Measurements from ENCODE around the gene ACTG1. TPM values are rescaled to one million over a fixed set of nuclear protein-coding genes. Genes with fewer than 3 reads are reported as not detected.
A peak's percentile ranks its signal among the peaks of the same experiment; 100 is the strongest.

ACTG1 gene
- total and polyA plus RNA-seq, 7 experiments from 2014 or later, result 971 to 4,639 (median 1,185) TPM

GRCh38 chr17:81551458-81552243 is 39.1 kb upstream of the ACTG1 start:
- Histone ChIP-seq H3K4me1 (ENCODE audit: control insufficient read depth in 2 of 2, insufficient read depth in 2 of 2, low read length in 2 of 2) (peaks cover 17% of the 10 kb centered on the region in 2 donors), H3K9me3 (ENCODE audit: control insufficient read depth in 2 of 3, low read length in 3 of 3) (no peaks in the 10 kb centered on the region), H3K27ac (ENCODE audit: low read depth, low read length) (peak overlapping the region; percentile 95), H3K27me3 (ENCODE audit: control insufficient read depth in 2 of 2, insufficient read depth in 2 of 2, low read length in 2 of 2) (no peaks in the 10 kb centered on the region), H3K36me3 (ENCODE audit: control insufficient read depth in 2 of 3, insufficient read depth in 3 of 3, low read length in 3 of 3) (peaks cover 0 to 31% (median 6%) of the 10 kb centered on the region in 3 experiments), H3K4me3 (ENCODE audit: low read length) (peak overlapping the region; percentile 77)
- Mint-ChIP-seq H3K9me3 (no peaks in the 10 kb centered on the region), H3K27me3 (no peaks in the 10 kb centered on the region), H3K4me1 (peaks cover 16 to 41% (median 36%) of the 10 kb centered on the region in 7 donors), H3K4me3 (peak overlapping the region; percentile 77 to 93 (median 86)), H3K27ac (peak overlapping the region; percentile 37 to 87 (median 65)), H3K36me3 (peaks cover 0 to 8% (median 6%) of the 10 kb centered on the region in 5 donors)
- intact Hi-C loops (cut with micrococcal nuclease), result loop anchor here (1.0 to 10.0 kb wide), 16 partner anchors 39 to 1289 kb away; partner anchors contain the start of genes MRPL12 (in 2 of the 2), SLC38A10 (in 2 of the 2), ACTG1 (in 1 of the 2) and ARL16 (in 1 of the 2)
- ChIA-PET CTCF (interaction anchor here (1.0 to 1.6 kb wide), 3 partner anchors 31 to 50 kb away, joined by 4 to 7 read pairs (median 4); no protein-coding TSS in a partner anchor), POLR2A (interaction anchor here (0.8 to 6.0 kb wide), 9 partner anchors 13 to 907 kb away, joined by 3 to 65 read pairs (median 6); partner anchors contain the start of genes ACTG1 and NARF)
- no peak for ATAC-seq
- DNase-seq, result no peak

GRCh38 chr17:81550830-81551457 is 38.3 kb upstream of the ACTG1 start:
- no peaks in the 10 kb centered on the region for H3K9me3 Mint-ChIP-seq
- ChIA-PET POLR2A (interaction anchor here (1.8 to 6.0 kb wide), 4 partner anchors 14 to 40 kb away, joined by 3 to 65 read pairs (median 18); partner anchors contain the start of gene ACTG1), CTCF (interaction anchor here (1.4 kb wide), 1 partner anchor 31 kb away, joined by 4 read pairs; no protein-coding TSS in a partner anchor)
- H3K36me3 ChIP-seq (ENCODE audit: control insufficient read depth in 2 of 3, insufficient read depth in 3 of 3, low read length in 3 of 3), result peaks cover 0 to 38% (median 6%) of the 10 kb centered on the region in 3 experiments
- intact Hi-C loops (cut with micrococcal nuclease), result loop anchor here (5.0 to 10.0 kb wide), 5 partner anchors 131 to 1289 kb away; partner anchors contain the start of genes ARL16 (in 1 of the 2), HGS (in 1 of the 2), MRPL12 (in 1 of the 2) and RNF213 (in 1 of the 2)
- peaks cover 0 to 12% (median 6%) of the 10 kb centered on the region in 5 donors for H3K36me3 Mint-ChIP-seq
- no peaks in the 10 kb centered on the region for H3K27me3 ChIP-seq (ENCODE audit: control insufficient read depth in 2 of 2, insufficient read depth in 2 of 2, low read length in 2 of 2)
- DNase-seq, result no peak
- peak overlapping the region; percentile 95 for H3K27ac ChIP-seq (ENCODE audit: low read depth, low read length)
- H3K4me3 ChIP-seq (ENCODE audit: low read length), result peak overlapping the region; percentile 77
- H3K27ac Mint-ChIP-seq, result peak overlapping the region in 7 of 9 donors; percentile 37 to 84 (median 64)
- H3K4me1 Mint-ChIP-seq, result peaks cover 16 to 41% (median 36%) of the 10 kb centered on the region in 7 donors
- peak overlapping the region; percentile 77 to 93 (median 86) for H3K4me3 Mint-ChIP-seq
- H3K27me3 Mint-ChIP-seq, result no peaks in the 10 kb centered on the region
- H3K9me3 ChIP-seq (ENCODE audit: control insufficient read depth in 2 of 3, low read length in 3 of 3), result no peaks in the 10 kb centered on the region
- peaks cover 17% of the 10 kb centered on the region in 2 donors for H3K4me1 ChIP-seq (ENCODE audit: control insufficient read depth in 2 of 2, insufficient read depth in 2 of 2, low read length in 2 of 2)
- ATAC-seq, result no peak

GRCh38 chr17:81550285-81550684 is 37.7 kb upstream of the ACTG1 start:
- no peaks in the 10 kb centered on the region for H3K27me3 ChIP-seq (ENCODE audit: control insufficient read depth in 2 of 2, insufficient read depth in 2 of 2, low read length in 2 of 2)
- no peak overlapping the region for H3K27ac ChIP-seq (ENCODE audit: low read depth, low read length)
- no peaks in the 10 kb centered on the region for H3K9me3 ChIP-seq (ENCODE audit: control insufficient read depth in 2 of 3, low read length in 3 of 3)
- POLR2A ChIA-PET, result interaction anchor here (1.8 to 6.0 kb wide), 2 partner anchors 13 to 39 kb away, joined by 3 to 65 read pairs; partner anchors contain the start of gene ACTG1
- H3K4me3 ChIP-seq (ENCODE audit: low read length), result no peak overlapping the region
- H3K4me1 Mint-ChIP-seq, result peaks cover 16 to 41% (median 36%) of the 10 kb centered on the region in 7 donors
- CTCF ChIA-PET, result interaction anchor here (1.4 kb wide), 1 partner anchor 30 kb away, joined by 4 read pairs; no protein-coding TSS in a partner anchor
- no peaks in the 10 kb centered on the region for H3K9me3 Mint-ChIP-seq
- peak overlapping the region; percentile 39 to 93 (median 86) for H3K4me3 Mint-ChIP-seq
- no peaks in the 10 kb centered on the region for H3K27me3 Mint-ChIP-seq
- no peak for DNase-seq
- no peak for ATAC-seq
- H3K27ac Mint-ChIP-seq, result peak overlapping the region in 3 of 9 donors; percentile 37 to 68 (median 62)
- peaks cover 0 to 45% (median 6%) of the 10 kb centered on the region in 3 experiments for H3K36me3 ChIP-seq (ENCODE audit: control insufficient read depth in 2 of 3, insufficient read depth in 3 of 3, low read length in 3 of 3)
- peaks cover 17% of the 10 kb centered on the region in 2 donors for H3K4me1 ChIP-seq (ENCODE audit: control insufficient read depth in 2 of 2, insufficient read depth in 2 of 2, low read length in 2 of 2)
- peaks cover 0 to 12% (median 6%) of the 10 kb centered on the region in 5 donors for H3K36me3 Mint-ChIP-seq
- intact Hi-C loops (cut with micrococcal nuclease), result loop anchor here (5.0 to 10.0 kb wide), 5 partner anchors 132 to 1288 kb away; partner anchors contain the start of genes ARL16 (in 1 of the 2), HGS (in 1 of the 2), MRPL12 (in 1 of the 2) and RNF213 (in 1 of the 2)

GRCh38 chr17:81549826-81550225 is 37.2 kb upstream of the ACTG1 start:
- Mint-ChIP-seq H3K4me3 (peak overlapping the region; percentile 37 to 93 (median 68)), H3K4me1 (peaks cover 16 to 41% (median 36%) of the 10 kb centered on the region in 7 donors), H3K27me3 (no peaks in the 10 kb centered on the region), H3K27ac (peak overlapping the region in 3 of 9 donors; percentile 19 to 68 (median 62)), H3K36me3 (peaks cover 0 to 16% (median 6%) of the 10 kb centered on the region in 5 donors), H3K9me3 (no peaks in the 10 kb centered on the region)
- Histone ChIP-seq H3K4me3 (ENCODE audit: low read length) (no peak overlapping the region), H3K4me1 (ENCODE audit: control insufficient read depth in 2 of 2, insufficient read depth in 2 of 2, low read length in 2 of 2) (peaks cover 17% of the 10 kb centered on the region in 2 donors), H3K27ac (ENCODE audit: low read depth, low read length) (no peak overlapping the region), H3K36me3 (ENCODE audit: control insufficient read depth in 2 of 3, insufficient read depth in 3 of 3, low read length in 3 of 3) (peaks cover 0 to 48% (median 6%) of the 10 kb centered on the region in 3 experiments), H3K27me3 (ENCODE audit: control insufficient read depth in 2 of 2, insufficient read depth in 2 of 2, low read length in 2 of 2) (no peaks in the 10 kb centered on the region), H3K9me3 (ENCODE audit: control insufficient read depth in 2 of 3, low read length in 3 of 3) (no peaks in the 10 kb centered on the region)
- no peak for DNase-seq
- ChIA-PET CTCF (no interaction called here), POLR2A (interaction anchor here (1.8 to 6.0 kb wide), 2 partner anchors 13 to 39 kb away, joined by 3 to 65 read pairs; partner anchors contain the start of gene ACTG1)
- intact Hi-C loops (cut with micrococcal nuclease), result loop anchor here (5.0 to 10.0 kb wide), 5 partner anchors 132 to 1288 kb away; partner anchors contain the start of genes ARL16 (in 1 of the 2), HGS (in 1 of the 2), MRPL12 (in 1 of the 2) and RNF213 (in 1 of the 2)
- ATAC-seq, result no peak

GRCh38 chr17:81549031-81549557 is 36.5 kb upstream of the ACTG1 start:
- Mint-ChIP-seq H3K27ac (peak overlapping the region in 1 of 9 donors; percentile 19), H3K9me3 (no peaks in the 10 kb centered on the region)

More at GRCh38 chr17:81549031-81549557, 36.5 kb upstream of the ACTG1 start:
- Mint-ChIP-seq H3K36me3 (peaks cover 0 to 16% (median 6%) of the 10 kb centered on the region in 5 donors), H3K27me3 (no peaks in the 10 kb centered on the region), H3K4me1 (peaks cover 13 to 37% (median 32%) of the 10 kb centered on the region in 7 donors), H3K4me3 (peak overlapping the region in 5 of 10 donors; percentile 15 to 80 (median 64))
- DNase-seq (no peak), ATAC-seq (no peak)
- Histone ChIP-seq H3K27me3 (ENCODE audit: control insufficient read depth in 2 of 2, insufficient read depth in 2 of 2, low read length in 2 of 2) (no peaks in the 10 kb centered on the region), H3K36me3 (ENCODE audit: control insufficient read depth in 2 of 3, insufficient read depth in 3 of 3, low read length in 3 of 3) (peaks cover 0 to 56% (median 6%) of the 10 kb centered on the region in 3 experiments), H3K9me3 (ENCODE audit: control insufficient read depth in 2 of 3, low read length in 3 of 3) (no peaks in the 10 kb centered on the region), H3K27ac (ENCODE audit: low read depth, low read length) (no peak overlapping the region), H3K4me1 (ENCODE audit: control insufficient read depth in 2 of 2, insufficient read depth in 2 of 2, low read length in 2 of 2) (peaks cover 13 to 15% of the 10 kb centered on the region in 2 donors), H3K4me3 (ENCODE audit: low read length) (no peak overlapping the region)
- POLR2A ChIA-PET, result interaction anchor here (1.8 kb wide), 1 partner anchor 12 kb away, joined by 3 read pairs; no protein-coding TSS in a partner anchor
- intact Hi-C loops (cut with micrococcal nuclease), result no loop called here
- CTCF ChIA-PET, result no interaction called here

Measured in naive thymus-derived CD4-positive, alpha-beta T cell (primary cell).